GM23338 (cell line): ENCODE data around the gene VDAC1. TPM values are rescaled to one million over a fixed set of nuclear protein-coding genes. Genes with fewer than 3 reads are reported as not detected.

Experiments used
- ATAC-seq: fragments of 200-7000 bp; cut with Tn5 transposase; 3 replicates; pipeline ENCODE4 v1.9.1; 2020
- DNase-seq: peaks from one replicate; pipeline ENCODE4 v3.0.0-alpha.2; 2015; ENCODE audit warnings: low spot score
- H2AFZ ChIP-seq: fragments of 200-600 bp; sonication (generic); 2 replicates; pipeline ENCODE4 v1.8.0; 2016; ENCODE audit warnings: antibody characterized with exemption, mild to moderate bottlenecking, moderate library complexity
- H3F3A ChIP-seq: fragments of 200-600 bp; sonication (generic); replicated peaks from 2 replicates; pipeline ENCODE4 v1.8.0; 2017; ENCODE audit warnings: antibody characterized with exemption, mixed run types, low read depth
- H3K27ac ChIP-seq: fragments of 200-600 bp; sonication (generic); 2 replicates; pipeline ENCODE4 v1.6.1; 2016; ENCODE audit warnings: low read depth
- H3K27me3 ChIP-seq: fragments of 200-600 bp; sonication (generic); 2 replicates; pipeline ENCODE4 v1.8.0; 2016; ENCODE audit warnings: mild to moderate bottlenecking, mixed run types, moderate library complexity; ENCODE audit not compliant: insufficient read depth
- H3K36me3 ChIP-seq: fragments of 200-600 bp; sonication (generic); 2 replicates; pipeline ENCODE4 v1.8.0; 2016; ENCODE audit warnings: mild to moderate bottlenecking; ENCODE audit not compliant: insufficient read depth
- H3K4me1 ChIP-seq: fragments of 200-600 bp; sonication (generic); 2 replicates; pipeline ENCODE4 v1.8.0; 2016; ENCODE audit warnings: mild to moderate bottlenecking, moderate library complexity; ENCODE audit not compliant: insufficient read depth
- H3K4me2 ChIP-seq: fragments of 200-600 bp; sonication (generic); 2 replicates; pipeline ENCODE4 v1.7.1; 2017; ENCODE audit warnings: mixed run types
- H3K4me3 ChIP-seq: fragments of 200-600 bp; sonication (generic); 2 replicates; pipeline ENCODE4 v1.6.1; 2016; ENCODE audit warnings: mixed run types
- H3K79me2 ChIP-seq: fragments of 200-600 bp; sonication (generic); replicated peaks from 2 replicates; pipeline ENCODE4 v1.8.0; 2017; ENCODE audit warnings: mild to moderate bottlenecking; ENCODE audit not compliant: insufficient read depth
- H3K9me2 ChIP-seq: fragments of 200-600 bp; sonication (generic); 2 replicates; pipeline ENCODE4 v1.8.0; 2017; ENCODE audit not compliant: insufficient read depth
- H4K20me1 ChIP-seq: fragments of 200-600 bp; sonication (generic); replicated peaks from 2 replicates; pipeline ENCODE4 v1.8.0; 2017; ENCODE audit warnings: mild to moderate bottlenecking; ENCODE audit not compliant: insufficient read depth
- H3K27ac Mint-ChIP-seq: 2 replicates; pipeline ENCODE4 v1.8.0; 2020; ENCODE audit warnings: inconsistent platforms, mild to moderate bottlenecking, moderate library complexity, mixed read lengths
- H3K27me3 Mint-ChIP-seq: 3 replicates; pipeline ENCODE4 v1.8.0; 2022; ENCODE audit warnings: low read depth, mild to moderate bottlenecking, moderate library complexity, mixed read lengths, inconsistent platforms; ENCODE audit not compliant: insufficient read depth, poor library complexity
- H3K36me3 Mint-ChIP-seq: 3 replicates; pipeline ENCODE4 v1.8.0; 2021; ENCODE audit warnings: low read depth, mild to moderate bottlenecking, inconsistent platforms, moderate library complexity, mixed read lengths
- H3K4me1 Mint-ChIP-seq: 3 replicates; pipeline ENCODE4 v1.8.0; 2020; ENCODE audit warnings: mild to moderate bottlenecking, inconsistent platforms, mixed read lengths
- H3K4me3 Mint-ChIP-seq: 3 replicates; pipeline ENCODE4 v1.8.0; 2021; ENCODE audit warnings: moderate library complexity, mild to moderate bottlenecking, inconsistent platforms, mixed read lengths
- H3K9me3 Mint-ChIP-seq: 3 replicates; pipeline ENCODE4 v1.8.0; 2020; ENCODE audit warnings: moderate library complexity, mild to moderate bottlenecking, inconsistent platforms, mixed read lengths
- CREB1 ChIP-seq: fragments of 250-450 bp; sonication (Bioruptor Pico); IDR thresholded peaks from 2 replicates; pipeline ENCODE4 v1.5.0; 2020; ENCODE audit warnings: low read depth, mild to moderate bottlenecking, moderate library complexity
- CTCF ChIP-seq, 2 experiments: fragments of 200-600 bp in 1 of 2; sonication (generic) in 1 of 2; conservative IDR thresholded peaks; 2 replicates each; pipeline versions ENCODE4 v1.5.1 to v1.6.1; 2016 to 2017; ENCODE audit warnings: antibody characterized with exemption in 2 of 2, low read depth in 2 of 2, mild to moderate bottlenecking in 2 of 2, moderate library complexity in 1 of 2
- ETS1 ChIP-seq: IDR thresholded peaks from 2 replicates; pipeline ENCODE4 v1.6.1; 2016; ENCODE audit warnings: antibody characterized with exemption
- EZH2phosphoT487 ChIP-seq: fragments of 200-600 bp; sonication (generic); IDR thresholded peaks from one replicate; pipeline ENCODE4 v1.8.1; 2018; ENCODE audit warnings: antibody characterized with exemption; ENCODE audit not compliant: unreplicated experiment
- JUNB ChIP-seq: IDR thresholded peaks from one replicate; pipeline ENCODE4 v1.6.1; 2016; ENCODE audit warnings: antibody characterized with exemption; ENCODE audit not compliant: unreplicated experiment
- NANOG ChIP-seq: IDR thresholded peaks from 2 replicates; pipeline ENCODE4 v1.6.1; 2016; ENCODE audit warnings: antibody characterized with exemption, borderline replicate concordance
- POLR2AphosphoS5 ChIP-seq: IDR thresholded peaks from 2 replicates; pipeline ENCODE4 v1.6.1; 2016; ENCODE audit warnings: antibody characterized with exemption, low read depth
- REST ChIP-seq: IDR thresholded peaks from one replicate; pipeline ENCODE4 v1.6.1; 2018; ENCODE audit warnings: antibody characterized with exemption; ENCODE audit not compliant: unreplicated experiment
- STAT1 ChIP-seq: IDR thresholded peaks from one replicate; pipeline ENCODE4 v1.6.1; 2016; ENCODE audit warnings: antibody characterized with exemption; ENCODE audit not compliant: unreplicated experiment
- ZNF114 ChIP-seq: fragments of 250-450 bp; sonication (Bioruptor Pico); IDR thresholded peaks from 2 replicates; pipeline ENCODE4 v1.5.0; 2020; ENCODE audit warnings: mild to moderate bottlenecking, moderate library complexity
- ZNF331 ChIP-seq: fragments of 250-450 bp; sonication (Bioruptor Pico); IDR thresholded peaks from 2 replicates; pipeline ENCODE4 v1.5.0; 2020; ENCODE audit warnings: low read depth, mild to moderate bottlenecking, moderate library complexity
- polyA plus RNA-seq: library from polyadenylated mRNA; unstranded; fragments of >200 nt; fragmentation: Nextera tagmentation; extraction: Ambion mirVana; gene quantifications from 2 replicates; pipeline ENCODE4 v1.2.1, GENCODE V29; 2016
- total RNA-seq: library from RNA; depleted of rRNA; stranded (reverse); fragments of >200 nt; shearing (Covaris generic); gene quantifications from 2 replicates; pipeline ENCODE4 v1.2.3, GENCODE V29; 2014

Gene VDAC1
- total and polyA plus RNA-seq, 2 experiments from 2014 or later = 300 to 329 TPM

GRCh38 chr5:134025786-134026185 lies 21.0 kb upstream of the VDAC1 start (continued):
- TF ChIP-seq REST (no peak), ZNF331 (no peak), ZNF114 (CRISPR knock-in tag) (no peak), EZH2phosphoT487 (no peak), POLR2AphosphoS5 (no peak)

- H3K9me3 Mint-ChIP-seq = no peaks in the 10 kb centered on the region
- Histone ChIP-seq H3K4me2 (no peak overlapping the region), H3K4me3 (no peak overlapping the region), H3F3A (no peaks in the 10 kb centered on the region), H3K9me2 (no peaks in the 10 kb centered on the region), H3K27me3 (no peaks in the 10 kb centered on the region), H3K36me3 (no peaks in the 10 kb centered on the region), H3K27ac (no peak overlapping the region), H2AFZ (no peak overlapping the region), H4K20me1 (no peaks in the 10 kb centered on the region), H3K4me1 (no peaks in the 10 kb centered on the region; the same call in 1 of the 2 replicates), H3K79me2 (no peaks in the 10 kb centered on the region)
- DNase-seq (no peak), ATAC-seq (no peak)
- H3K27ac Mint-ChIP-seq = no peak overlapping the region
- no peaks in the 10 kb centered on the region for H3K36me3 Mint-ChIP-seq
- H3K4me1 Mint-ChIP-seq = peaks cover 6% of the 10 kb centered on the region; the same call in 2 of the 3 replicates
- H3K27me3 Mint-ChIP-seq = peaks cover 7% of the 10 kb centered on the region
- H3K4me3 Mint-ChIP-seq = no peak overlapping the region
- no peak for TF ChIP-seq CREB1
- no peak for TF ChIP-seq CTCF (conservative IDR thresholded peaks at IDR 0.05; ENCODE audit: low read depth in 2 of 2)
- TF ChIP-seq REST = no peak
- TF ChIP-seq STAT1 = no peak
- no peak for TF ChIP-seq ETS1
- no peak for TF ChIP-seq NANOG
- no peak for TF ChIP-seq JUNB
- no peak for TF ChIP-seq POLR2AphosphoS5
- TF ChIP-seq ZNF114 (CRISPR knock-in tag) = no peak
Observed at GRCh38 chr5:134024811-134025210, 20.0 kb upstream of the VDAC1 start.
